Ectodermal cell (in vitro differentiated cells): Measurements from ENCODE around the gene GPS1. TPM values are rescaled to one million over a fixed set of nuclear protein-coding genes. Genes with fewer than 3 reads are reported as not detected.
A peak's percentile ranks its signal among the peaks of the same experiment; 100 is the strongest.

Source experiments
- H3K27ac ChIP-seq: 2 replicates; pipeline ENCODE4 v1.7.0; 2013; ENCODE audit warnings: mild to moderate bottlenecking, low read depth, low read length; ENCODE audit not compliant: insufficient read depth, poor library complexity, severe bottlenecking
- H3K27me3 ChIP-seq: 2 replicates; pipeline ENCODE4 v1.7.0; 2013; ENCODE audit warnings: mild to moderate bottlenecking, low read length; ENCODE audit not compliant: insufficient read depth, control insufficient read depth, poor library complexity, severe bottlenecking
- H3K36me3 ChIP-seq: one replicate; pipeline ENCODE4 v1.7.0; 2013; ENCODE audit warnings: low read length; ENCODE audit not compliant: control insufficient read depth, insufficient read depth
- H3K4me1 ChIP-seq: one replicate; pipeline ENCODE4 v1.7.0; 2013; ENCODE audit warnings: low read length; ENCODE audit not compliant: control insufficient read depth, insufficient read depth
- H3K4me3 ChIP-seq: 2 replicates; pipeline ENCODE4 v1.7.0; 2013; ENCODE audit warnings: low read depth, low read length, control low read depth; ENCODE audit not compliant: insufficient read depth
- H3K9me3 ChIP-seq: 2 replicates; pipeline ENCODE4 v1.7.0; 2013; ENCODE audit warnings: mild to moderate bottlenecking, low read length, moderate library complexity; ENCODE audit not compliant: control insufficient read depth
- WGBS, 2 experiments: methylation state at CpG; one replicate each; pipeline ENCODE4 v1.1.7; 2013; ENCODE audit warnings: missing lambda C conversion rate in 2 of 2; 5-methylcytosine and 5-hydroxymethylcytosine counted together
- polyA plus RNA-seq, 4 experiments: library from polyadenylated mRNA; stranded (reverse); fragments of 50-300 nt; gene quantifications; one replicate each; pipeline ENCODE4 v1.2.3, GENCODE V29; 2013

Gene GPS1
- 141 TPM for polyA plus RNA-seq (2013, experiment 1 of 4)
- polyA plus RNA-seq (2013, experiment 2 of 4) = 137 TPM
- 109 TPM for polyA plus RNA-seq (2013, experiment 3 of 4)
- polyA plus RNA-seq (2013, experiment 4 of 4) = 113 TPM

DNA sequence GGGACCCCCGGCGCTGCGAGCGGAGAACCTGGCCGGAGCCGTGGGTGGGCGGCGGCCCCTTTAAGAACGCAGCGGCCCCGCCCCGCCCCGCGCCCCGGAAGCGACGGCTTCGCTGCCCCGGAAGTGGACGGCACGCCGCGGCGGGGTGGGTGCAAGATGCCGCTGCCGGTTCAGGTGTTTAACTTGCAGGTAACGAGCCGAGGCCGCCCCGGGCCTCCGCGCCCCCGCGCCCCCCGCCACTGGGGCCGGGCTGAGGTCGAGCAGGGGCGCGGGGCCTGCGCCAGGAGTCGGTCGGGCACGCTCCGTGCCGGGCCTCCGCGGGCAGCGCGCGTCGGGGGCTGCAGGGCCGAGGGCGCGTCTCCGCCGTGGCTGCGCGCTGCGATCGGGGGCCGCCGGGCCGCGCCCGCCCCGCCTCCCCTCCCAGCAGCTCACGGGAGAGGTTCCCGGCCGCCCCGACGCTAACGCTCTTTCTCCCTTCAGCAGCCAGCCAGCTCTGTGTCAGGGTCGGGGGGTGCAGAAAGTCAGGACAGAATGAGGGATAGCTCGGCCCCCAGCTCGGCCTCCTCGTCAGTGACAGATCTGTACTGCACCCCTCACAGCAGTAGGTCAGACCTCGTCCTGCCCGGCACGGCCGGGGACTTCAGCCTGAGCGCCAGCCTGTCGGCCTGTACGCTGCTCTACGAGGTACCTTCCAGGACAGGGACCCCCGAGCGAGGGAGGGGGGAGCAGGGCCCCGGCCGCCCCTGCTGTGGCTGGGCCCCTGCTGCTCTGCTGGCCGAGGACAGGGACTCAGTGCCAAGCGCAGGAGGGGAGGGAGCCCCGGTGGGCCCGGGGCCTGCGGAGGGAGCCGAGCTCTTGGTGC, at the start of gene GPS1, which contains the start of gene RFNG:
GPS1 (plus strand) TSS at position 123 of the 862 bp plus-strand sequence; CDS start at position 157, 34 bp downstream.
RFNG (minus strand) TSS at position 36 of the 862 bp plus-strand sequence. CDS start 45 bp downstream, outside the sequence.
- H3K4me3 ChIP-seq = peak within 1 kb of the TSS; percentile 62
- no peak within 1 kb of the TSS for H3K27ac ChIP-seq
- H3K36me3 ChIP-seq = peaks cover 36% of the 10 kb centered on the region
- H3K4me1 ChIP-seq = peaks cover 8% of the 10 kb centered on the region
- WGBS, 2 experiments = 1% methylated on average over 94 of the region's 94 CpGs
- H3K27me3 ChIP-seq = no peaks in the 10 kb centered on the region
- H3K9me3 ChIP-seq = no peaks in the 10 kb centered on the region

DNA sequence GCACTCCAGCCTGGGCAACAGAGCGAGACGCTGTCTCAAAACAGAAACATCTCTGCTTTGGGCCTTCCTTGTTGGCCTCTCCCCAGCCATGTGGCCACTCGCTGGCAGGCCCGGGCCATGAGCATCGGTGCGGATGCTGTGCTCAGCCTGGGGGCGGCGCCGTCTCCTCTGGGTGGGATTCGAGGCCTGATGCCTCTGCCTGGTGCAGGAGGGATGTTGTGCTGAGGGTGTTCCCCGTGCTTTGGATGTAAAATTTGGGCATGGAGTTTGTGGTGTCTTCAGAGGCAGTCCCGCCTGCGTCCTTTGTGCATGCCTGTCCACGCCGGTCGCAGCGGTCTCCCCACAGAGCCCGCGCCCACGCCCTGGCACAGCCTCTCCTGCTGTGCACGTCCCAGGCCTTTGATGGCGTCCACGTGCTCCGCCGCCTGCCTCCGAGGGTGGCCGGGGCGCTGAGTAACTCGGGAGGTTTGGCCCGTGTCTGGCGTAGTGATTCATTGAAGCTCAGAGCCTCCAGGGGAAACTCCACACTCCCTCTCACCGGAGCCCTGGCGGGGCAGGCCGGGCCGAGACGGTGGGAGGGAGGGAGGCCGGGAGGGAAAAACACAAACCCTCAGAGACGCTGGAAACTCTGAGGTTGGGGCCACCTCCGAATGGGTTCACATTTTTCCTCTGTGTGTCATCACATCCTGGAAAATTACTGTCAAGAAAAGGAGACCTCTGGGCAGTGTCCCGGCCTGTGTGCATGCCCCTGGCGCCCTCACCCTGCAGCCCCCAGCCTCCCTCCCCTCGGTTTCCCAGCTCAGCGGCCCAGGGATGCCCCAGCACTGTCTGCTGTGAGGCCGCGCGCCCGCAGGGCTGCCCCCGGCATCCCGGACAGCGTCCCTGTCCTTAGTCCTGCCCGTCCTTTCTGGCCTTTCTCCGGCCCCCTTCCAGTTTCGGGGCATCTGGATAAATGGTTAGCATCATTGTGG, 48.0 kb upstream of the GPS1 start:
- Histone ChIP-seq H3K9me3 (no peaks in the 10 kb centered on the region), H3K36me3 (no peaks in the 10 kb centered on the region), H3K27ac (no peak overlapping the region), H3K27me3 (no peaks in the 10 kb centered on the region), H3K4me1 (peaks cover 32% of the 10 kb centered on the region), H3K4me3 (no peak overlapping the region)
- WGBS, 2 experiments = 79 to 84% methylated on average over 53 of the region's 53 CpGs

DNA sequence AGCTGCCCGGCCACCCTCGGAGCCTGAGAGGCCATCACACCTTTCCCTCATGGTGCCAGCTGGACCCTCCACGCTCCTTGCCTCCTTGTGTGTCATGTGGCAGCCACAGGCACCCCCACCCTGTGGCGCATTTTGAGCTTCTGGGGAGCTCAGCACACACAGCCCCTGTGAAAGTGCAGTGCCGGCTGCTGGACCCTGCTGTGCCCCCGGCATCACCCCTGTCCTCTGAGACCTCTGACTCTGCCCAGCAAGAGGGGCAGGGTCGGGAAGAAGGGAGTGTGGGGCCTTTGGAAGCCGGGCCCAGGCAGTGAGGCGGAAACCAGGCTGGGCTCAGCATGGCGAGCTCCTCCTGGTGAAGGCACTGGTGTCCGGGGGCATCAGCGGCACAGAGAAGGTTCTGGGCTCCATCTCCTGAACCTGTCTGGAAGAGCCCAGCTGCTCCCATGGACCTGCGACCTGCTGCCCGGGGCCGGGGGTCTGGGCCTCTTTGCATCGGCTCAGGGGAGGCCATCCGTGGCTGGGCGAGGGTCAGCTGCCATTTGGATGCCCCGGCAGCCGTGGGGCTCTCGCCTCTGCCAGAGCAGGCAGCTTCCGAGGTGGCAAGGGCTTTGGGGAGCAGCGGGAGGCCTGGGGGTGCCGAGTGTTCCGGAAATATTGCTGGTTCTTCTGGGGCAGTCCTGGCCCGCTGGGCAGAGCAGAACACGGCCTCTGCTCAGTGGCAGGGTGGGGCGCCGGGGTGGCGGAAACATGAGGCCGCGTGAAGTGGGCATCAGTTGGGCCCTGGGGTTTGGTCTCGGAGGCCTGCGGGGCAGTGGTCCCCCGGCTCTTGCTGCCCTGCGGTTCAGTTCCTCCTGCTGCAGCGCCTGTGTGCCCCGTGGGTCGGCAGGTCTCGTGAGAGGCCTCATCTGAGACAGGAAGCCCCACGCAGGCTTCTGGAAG, 46.9 kb upstream of the GPS1 start:
- Histone ChIP-seq H3K4me1 (peaks cover 32% of the 10 kb centered on the region), H3K27me3 (no peaks in the 10 kb centered on the region), H3K4me3 (no peak overlapping the region), H3K9me3 (no peaks in the 10 kb centered on the region), H3K36me3 (no peaks in the 10 kb centered on the region), H3K27ac (peak overlapping the region; percentile 8)
- 96% methylated on average over 41 of the region's 41 CpGs for WGBS, 2 experiments

DNA sequence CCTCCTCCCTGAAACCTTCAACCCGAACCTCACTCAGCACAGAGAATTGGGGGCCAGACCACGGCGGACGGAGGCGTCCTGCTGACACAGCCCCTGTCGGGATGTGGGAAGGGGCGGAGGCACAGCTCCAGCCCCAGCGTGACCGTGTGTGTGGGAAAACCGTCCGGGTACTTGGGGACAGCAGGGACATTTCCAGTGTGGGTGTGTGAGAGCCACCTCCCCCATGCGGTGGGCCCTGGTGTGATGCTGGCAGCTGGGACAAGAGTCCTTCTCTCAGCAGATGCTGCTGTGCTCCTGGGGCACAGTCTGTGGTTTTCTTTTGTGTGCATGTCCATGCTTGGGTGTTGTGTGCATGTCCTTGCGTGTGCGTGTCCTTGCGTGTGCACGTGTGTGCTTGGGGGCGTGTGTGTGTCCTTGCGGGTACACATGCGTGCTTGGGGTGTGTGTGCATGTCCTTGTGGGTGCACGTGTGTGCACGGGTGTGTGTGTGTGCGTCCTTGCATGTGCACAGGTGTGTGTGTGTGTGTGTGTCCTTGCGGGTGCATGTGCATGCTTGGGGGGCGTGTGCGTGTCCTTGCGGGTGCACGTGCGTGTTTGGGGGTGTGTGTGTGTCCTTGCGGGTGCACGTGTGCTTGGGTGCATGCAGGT, 45.9 kb upstream of the GPS1 start:
- peaks cover 23% of the 10 kb centered on the region for H3K4me1 ChIP-seq
- no peak overlapping the region for H3K4me3 ChIP-seq
- no peaks in the 10 kb centered on the region for H3K9me3 ChIP-seq
- no peaks in the 10 kb centered on the region for H3K36me3 ChIP-seq
- no peaks in the 10 kb centered on the region for H3K27me3 ChIP-seq
- no peak overlapping the region for H3K27ac ChIP-seq
- 95% methylated on average over 30 of the region's 30 CpGs for WGBS, 2 experiments

DNA sequence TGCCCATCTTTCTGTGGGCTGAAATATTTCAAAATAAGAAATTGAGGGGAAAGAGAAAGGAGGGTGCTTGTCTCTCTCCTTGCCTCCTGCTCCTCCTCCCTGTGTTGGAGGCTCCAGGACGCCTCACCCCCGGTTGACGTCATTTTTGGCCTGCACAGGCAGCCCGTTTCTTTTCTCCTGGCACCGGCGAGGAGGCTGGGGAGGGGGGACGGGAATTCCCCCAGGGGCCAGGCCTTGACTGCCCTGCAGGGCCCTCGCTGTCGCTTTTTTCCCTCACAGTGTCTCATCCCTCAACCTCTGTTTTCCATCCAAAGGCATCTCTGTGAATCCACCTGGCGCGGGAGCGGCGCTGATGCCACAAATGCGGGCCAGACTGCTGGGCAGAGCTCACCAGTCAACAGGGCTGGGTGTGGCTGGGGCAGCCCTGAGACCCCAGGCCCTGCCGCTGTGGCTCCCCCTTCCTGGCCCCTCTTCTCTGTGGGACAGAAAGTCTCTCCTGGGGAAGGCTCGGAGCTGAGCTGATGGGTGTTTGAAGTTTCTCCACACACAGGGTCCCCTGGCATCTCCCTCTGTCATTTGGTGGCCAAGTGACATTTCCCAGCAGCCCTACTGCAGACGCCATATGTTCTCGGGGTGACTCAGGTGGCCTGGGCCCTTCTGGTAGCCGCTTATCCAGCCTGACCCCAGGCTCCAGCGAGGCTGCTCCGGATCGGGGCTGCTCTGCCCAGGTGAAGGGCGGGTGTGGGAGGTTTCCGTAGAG, 45.0 kb upstream of the GPS1 start:
- H3K9me3 ChIP-seq = no peaks in the 10 kb centered on the region
- H3K4me1 ChIP-seq = peaks cover 15% of the 10 kb centered on the region
- no peak overlapping the region for H3K4me3 ChIP-seq
- 90% methylated on average over 24 of the region's 24 CpGs for WGBS, 2 experiments
- H3K36me3 ChIP-seq = no peaks in the 10 kb centered on the region
- no peaks in the 10 kb centered on the region for H3K27me3 ChIP-seq
- H3K27ac ChIP-seq = no peak overlapping the region

DNA sequence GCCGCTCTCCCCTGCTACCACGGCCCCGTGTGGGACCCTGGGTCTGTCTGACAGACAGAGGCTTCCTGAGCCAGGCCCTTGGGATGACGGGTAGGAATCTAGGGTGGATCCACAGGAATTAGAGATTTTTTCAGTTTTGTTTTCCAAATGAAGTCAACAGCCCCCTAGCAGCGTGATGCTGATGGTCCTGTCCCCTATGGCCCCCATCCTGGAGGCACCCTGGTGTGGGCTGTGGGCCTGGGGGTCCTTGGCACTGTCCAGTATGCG, 44.5 kb upstream of the GPS1 start:
- WGBS, 2 experiments = 94 to 96% methylated on average over 6 of the region's 6 CpGs
- Histone ChIP-seq H3K4me1 (peaks cover 13% of the 10 kb centered on the region), H3K9me3 (no peaks in the 10 kb centered on the region), H3K27ac (no peak overlapping the region), H3K4me3 (no peak overlapping the region), H3K27me3 (no peaks in the 10 kb centered on the region), H3K36me3 (no peaks in the 10 kb centered on the region)

DNA sequence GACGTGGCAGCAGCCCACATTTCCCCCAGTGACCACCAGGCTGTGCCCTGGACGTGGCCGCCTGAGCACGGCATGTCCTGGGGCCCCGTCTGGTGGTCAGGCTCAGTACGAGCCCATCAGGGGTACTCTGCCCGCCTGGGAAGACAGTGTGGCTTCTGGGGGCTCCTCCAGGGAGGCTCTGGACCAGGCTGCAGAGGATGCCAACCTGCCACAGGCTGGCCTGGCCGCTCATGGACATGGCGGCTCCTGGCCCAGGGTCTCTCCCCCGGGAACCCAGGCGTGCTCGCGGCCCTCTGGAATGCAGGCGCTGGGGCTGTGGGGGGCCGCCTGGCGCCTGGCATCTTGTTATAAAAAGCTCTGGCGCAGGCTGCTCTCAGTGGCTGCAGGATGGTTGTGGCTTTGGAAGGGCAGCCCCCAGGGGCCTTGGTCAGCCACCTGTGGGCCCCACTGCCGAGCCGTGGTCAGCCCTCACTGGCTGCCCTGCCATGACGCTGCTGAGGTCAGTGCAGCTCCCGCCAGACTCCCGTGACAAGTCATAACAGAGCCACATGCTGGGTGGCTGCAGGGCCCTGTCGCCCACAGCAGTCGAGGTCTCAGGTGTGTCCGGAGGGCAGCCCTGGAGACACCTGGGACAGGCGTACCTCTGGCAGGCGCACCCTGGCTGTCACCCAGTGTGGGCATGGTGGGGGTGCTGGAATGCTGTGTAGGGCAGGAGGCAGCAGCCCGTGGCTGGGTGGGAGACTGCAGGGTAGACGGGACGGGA, 44.0 kb upstream of the GPS1 start:
- H3K9me3 ChIP-seq = no peaks in the 10 kb centered on the region
- no peak overlapping the region for H3K27ac ChIP-seq
- no peaks in the 10 kb centered on the region for H3K27me3 ChIP-seq
- WGBS, 2 experiments = 94% methylated on average over 30 of the region's 30 CpGs
- peaks cover 13% of the 10 kb centered on the region for H3K4me1 ChIP-seq
- H3K36me3 ChIP-seq = no peaks in the 10 kb centered on the region
- no peak overlapping the region for H3K4me3 ChIP-seq

DNA sequence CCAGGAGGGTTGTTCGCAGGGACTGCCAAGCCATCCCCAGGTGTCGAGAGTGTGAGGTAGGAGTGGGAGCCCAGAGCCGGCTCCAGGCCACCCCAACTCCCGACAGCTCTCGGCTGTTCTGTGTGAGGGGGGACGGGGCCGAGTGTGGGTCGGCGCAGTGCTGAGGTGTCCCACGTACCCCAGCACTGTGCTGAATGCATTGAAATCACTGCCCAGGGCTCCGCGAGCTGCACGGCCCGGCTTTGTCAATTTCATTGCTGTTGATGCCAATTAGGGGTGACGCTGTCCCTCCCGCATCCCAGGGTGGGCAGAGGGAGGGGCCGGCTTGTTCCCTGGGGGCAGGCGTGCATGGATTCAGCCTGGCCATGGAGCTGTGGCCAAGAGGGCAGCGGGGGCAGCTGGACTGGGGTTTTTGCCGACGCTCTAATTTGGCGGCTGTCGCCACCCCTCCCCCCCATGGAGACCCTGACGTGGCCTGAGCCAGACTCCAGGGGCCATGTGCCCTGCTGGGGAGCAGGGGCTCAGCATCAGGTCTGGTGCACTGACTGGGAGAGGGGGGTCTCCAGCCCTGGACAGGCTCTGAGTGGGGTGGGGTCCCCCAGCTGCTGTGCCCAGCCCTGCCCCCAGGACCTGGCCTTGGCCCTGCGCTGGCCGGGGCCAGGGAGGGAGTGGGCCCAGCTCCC, 43.3 kb upstream of the GPS1 start:
- Histone ChIP-seq H3K9me3 (no peaks in the 10 kb centered on the region), H3K36me3 (no peaks in the 10 kb centered on the region), H3K27me3 (no peaks in the 10 kb centered on the region), H3K4me1 (peaks cover 16% of the 10 kb centered on the region), H3K4me3 (no peak overlapping the region), H3K27ac (no peak overlapping the region)
- 92 to 93% methylated on average over 26 of the region's 26 CpGs for WGBS, 2 experiments
